Measurements from ENCODE around the gene GNA14. TPM values are rescaled to one million over a fixed set of nuclear protein-coding genes. Genes with fewer than 3 reads are reported as not detected.

Gene GNA14
- total RNA-seq, 5 donors from 2014 or later (not counting 1 experiment from before 2014, with no cell fraction given), result not detected

DNA sequence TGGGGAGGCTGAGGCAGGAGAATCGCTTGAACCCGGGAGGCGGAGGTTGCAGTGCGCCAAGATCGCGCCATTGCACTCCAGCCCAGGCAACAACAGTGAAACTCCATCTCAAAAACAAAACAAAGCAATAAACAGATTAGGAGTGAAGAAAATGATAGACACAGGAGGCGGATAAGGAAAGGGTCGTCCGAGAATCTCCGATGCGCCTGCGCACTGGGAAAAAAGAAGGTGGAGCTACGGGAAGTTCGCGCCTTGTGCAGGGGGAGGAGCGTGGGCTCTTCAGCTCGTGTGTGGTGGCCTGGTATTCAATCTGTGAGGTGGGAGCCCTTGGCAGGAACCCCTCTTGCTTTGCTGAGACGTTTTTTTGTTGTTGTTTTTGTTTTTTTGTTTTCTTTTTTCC is 47.3 kb downstream of the GNA14 start:
- CTCF ChIA-PET, result no interaction called here
- H3K4me1 ChIP-seq (ENCODE audit: control insufficient read depth in 1 of 2, extremely low read depth in 1 of 2, insufficient read depth in 2 of 2, low read length in 2 of 2), result peaks cover 0 to 8% of the 10 kb centered on the region in 2 experiments
- ATAC-seq (replicated peaks in 1 of 4) (no peak), DNase-seq (no peak)
- H3K9me3 ChIP-seq, result no peaks in the 10 kb centered on the region
- H3K4me3 Mint-ChIP-seq, result no peak overlapping the region
- peaks cover 12 to 15% of the 10 kb centered on the region in 2 donors for H3K27me3 Mint-ChIP-seq
- H3K36me3 Mint-ChIP-seq, result no peaks in the 10 kb centered on the region
- POLR2A ChIA-PET, result no interaction called here
- peaks cover 1 to 5% (median 2%) of the 10 kb centered on the region in 3 donors for H3K4me1 Mint-ChIP-seq
- H3K9me3 Mint-ChIP-seq, result no peaks in the 10 kb centered on the region
- no peaks in the 10 kb centered on the region for H3K36me3 ChIP-seq (ENCODE audit: control insufficient read depth in 2 of 2, extremely low read depth in 1 of 2, insufficient read depth in 1 of 2, low read length in 1 of 2)
- WGBS (ENCODE audit: insufficient coverage), result 83% methylated on average over 10 of the region's 18 CpGs
- H3K27ac ChIP-seq (ENCODE audit: low read length), result no peak overlapping the region
- H3K27me3 ChIP-seq (replicated peaks in 1 of 2; ENCODE audit: control insufficient read depth in 2 of 2, extremely low read depth in 1 of 2, insufficient read depth in 2 of 2, low read length in 1 of 2), result peaks cover 0 to 10% of the 10 kb centered on the region in 2 experiments
- H3K27ac Mint-ChIP-seq, result no peak overlapping the region
- no peak overlapping the region for H3K4me3 ChIP-seq (ENCODE audit: control insufficient read depth in 1 of 2, extremely low read depth in 1 of 2, low read length in 1 of 2)

DNA sequence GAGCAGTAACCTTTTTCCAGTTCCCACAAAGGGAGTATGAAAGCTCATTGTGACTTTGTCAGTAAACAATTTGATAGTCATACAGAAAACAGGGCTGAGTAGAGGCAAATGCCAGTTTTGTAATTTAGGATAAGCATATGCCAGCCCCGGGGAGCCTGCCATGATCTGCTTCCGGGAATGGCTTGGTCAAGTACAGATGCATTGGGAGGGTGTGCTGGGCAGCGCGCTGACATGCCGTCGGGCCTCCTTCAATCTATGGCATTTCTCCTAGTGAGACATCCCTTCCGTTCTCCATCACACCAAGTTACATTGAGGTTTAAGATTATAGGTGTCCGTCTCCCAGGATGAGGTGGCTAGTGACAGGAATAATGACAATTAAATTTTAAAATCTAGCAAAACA is 48.6 kb downstream of the GNA14 start:
- Histone ChIP-seq H3K27ac (ENCODE audit: low read length) (no peak overlapping the region), H3K9me3 (no peaks in the 10 kb centered on the region), H3K4me3 (ENCODE audit: control insufficient read depth in 1 of 2, extremely low read depth in 1 of 2, low read length in 1 of 2) (no peak overlapping the region), H3K4me1 (ENCODE audit: control insufficient read depth in 1 of 2, extremely low read depth in 1 of 2, insufficient read depth in 2 of 2, low read length in 2 of 2) (peaks cover 0 to 17% of the 10 kb centered on the region in 2 experiments), H3K27me3 (replicated peaks in 1 of 2; ENCODE audit: control insufficient read depth in 2 of 2, extremely low read depth in 1 of 2, insufficient read depth in 2 of 2, low read length in 1 of 2) (peaks cover 0 to 10% of the 10 kb centered on the region in 2 experiments), H3K36me3 (ENCODE audit: control insufficient read depth in 2 of 2, extremely low read depth in 1 of 2, insufficient read depth in 1 of 2, low read length in 1 of 2) (no peaks in the 10 kb centered on the region)
- ChIA-PET POLR2A (no interaction called here), CTCF (no interaction called here)
- no peak overlapping the region for H3K4me3 Mint-ChIP-seq
- H3K27ac Mint-ChIP-seq, result no peak overlapping the region
- DNase-seq, result no peak
- peaks cover 12 to 15% of the 10 kb centered on the region in 2 donors for H3K27me3 Mint-ChIP-seq
- peaks cover 10 to 14% (median 12%) of the 10 kb centered on the region in 3 donors for H3K4me1 Mint-ChIP-seq
- ATAC-seq (replicated peaks in 1 of 4), result no peak
- H3K9me3 Mint-ChIP-seq, result no peaks in the 10 kb centered on the region
- WGBS (ENCODE audit: insufficient coverage), result 80% methylated on average over 1 of the region's 8 CpGs
- no peaks in the 10 kb centered on the region for H3K36me3 Mint-ChIP-seq

DNA sequence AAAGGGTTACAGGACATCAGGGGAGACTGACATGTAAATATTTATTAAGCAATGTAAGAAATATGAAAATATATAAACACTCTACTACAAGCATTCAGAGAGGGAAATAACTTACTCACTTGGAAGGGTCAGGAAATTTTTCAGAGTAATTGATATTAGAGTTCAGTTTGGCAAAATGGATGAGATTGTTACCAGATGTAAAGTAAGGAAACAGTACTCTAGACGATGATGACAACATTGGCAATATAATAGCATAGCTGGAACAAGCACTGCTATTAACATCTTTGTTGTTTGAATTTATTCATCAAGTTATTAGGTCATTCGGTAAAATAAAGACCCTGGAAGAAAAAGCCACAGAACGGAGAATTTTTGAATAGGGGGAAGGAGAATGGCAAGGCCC is 49.1 kb downstream of the GNA14 start:
- H3K27me3 Mint-ChIP-seq, result peaks cover 12 to 15% of the 10 kb centered on the region in 2 donors
- H3K4me3 Mint-ChIP-seq, result no peak overlapping the region
- H3K9me3 Mint-ChIP-seq, result no peaks in the 10 kb centered on the region
- ATAC-seq (replicated peaks in 1 of 4) (no peak), DNase-seq (no peak)
- 70% methylated on average over 2 of the region's 3 CpGs for WGBS (ENCODE audit: insufficient coverage)
- peaks cover 0 to 10% of the 10 kb centered on the region in 2 experiments for H3K27me3 ChIP-seq (replicated peaks in 1 of 2; ENCODE audit: control insufficient read depth in 2 of 2, extremely low read depth in 1 of 2, insufficient read depth in 2 of 2, low read length in 1 of 2)
- no peak overlapping the region for H3K27ac ChIP-seq (ENCODE audit: low read length)
- H3K4me1 ChIP-seq (ENCODE audit: control insufficient read depth in 1 of 2, extremely low read depth in 1 of 2, insufficient read depth in 2 of 2, low read length in 2 of 2), result peaks cover 0 to 13% of the 10 kb centered on the region in 2 experiments
- no peaks in the 10 kb centered on the region for H3K36me3 ChIP-seq (ENCODE audit: control insufficient read depth in 2 of 2, extremely low read depth in 1 of 2, insufficient read depth in 1 of 2, low read length in 1 of 2)
- H3K4me3 ChIP-seq (ENCODE audit: control insufficient read depth in 1 of 2, extremely low read depth in 1 of 2, low read length in 1 of 2), result no peak overlapping the region
- H3K36me3 Mint-ChIP-seq, result no peaks in the 10 kb centered on the region
- ChIA-PET POLR2A (no interaction called here), CTCF (interaction anchor here in 1 of 2 donors (0.7 kb wide), 1 partner anchor 619 kb away, joined by 3 read pairs; no protein-coding TSS in a partner anchor)
- H3K9me3 ChIP-seq, result no peaks in the 10 kb centered on the region
- H3K27ac Mint-ChIP-seq, result no peak overlapping the region
- H3K4me1 Mint-ChIP-seq, result peaks cover 10 to 14% (median 12%) of the 10 kb centered on the region in 3 donors

DNA sequence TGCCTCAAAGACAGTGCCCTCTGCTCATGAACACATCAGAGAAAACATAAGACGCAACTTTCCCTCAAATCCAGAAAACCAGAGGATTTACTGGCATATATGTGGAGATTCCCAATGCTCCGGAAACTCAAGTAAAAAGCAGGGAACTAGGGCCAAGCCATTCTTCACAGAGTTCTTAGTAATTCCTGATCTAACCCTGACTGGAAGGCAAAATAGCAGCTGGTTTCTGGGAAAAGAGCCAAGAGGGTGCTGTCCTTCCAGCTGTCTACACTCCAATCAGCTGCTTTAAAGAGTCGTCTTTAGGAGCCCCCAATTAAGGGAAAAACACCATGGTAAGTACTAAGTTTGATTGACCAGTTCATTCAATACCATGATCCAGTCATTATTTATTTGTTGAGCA is 49.6 kb downstream of the GNA14 start:
- Mint-ChIP-seq H3K27ac (no peak overlapping the region), H3K9me3 (no peaks in the 10 kb centered on the region), H3K36me3 (no peaks in the 10 kb centered on the region), H3K4me3 (no peak overlapping the region), H3K27me3 (peaks cover 12 to 15% of the 10 kb centered on the region in 2 donors), H3K4me1 (peaks cover 10 to 13% (median 13%) of the 10 kb centered on the region in 3 donors)
- ChIA-PET POLR2A (interaction anchor here in 1 of 2 donors (0.7 kb wide), 1 partner anchor 74 kb away, joined by 3 read pairs; no protein-coding TSS in a partner anchor), CTCF (interaction anchor here in 1 of 2 donors (0.7 kb wide), 1 partner anchor 620 kb away, joined by 3 read pairs; no protein-coding TSS in a partner anchor)
- DNase-seq, result no peak
- no CpG with 5 or more reads among the region's 3 CpGs for WGBS (ENCODE audit: insufficient coverage)
- ATAC-seq (replicated peaks in 1 of 4), result no peak
- no peaks in the 10 kb centered on the region for H3K9me3 ChIP-seq
- H3K36me3 ChIP-seq (ENCODE audit: control insufficient read depth in 2 of 2, extremely low read depth in 1 of 2, insufficient read depth in 1 of 2, low read length in 1 of 2), result no peaks in the 10 kb centered on the region
- H3K27ac ChIP-seq (ENCODE audit: low read length), result no peak overlapping the region
- H3K4me3 ChIP-seq (ENCODE audit: control insufficient read depth in 1 of 2, extremely low read depth in 1 of 2, low read length in 1 of 2), result no peak overlapping the region
- H3K27me3 ChIP-seq (replicated peaks in 1 of 2; ENCODE audit: control insufficient read depth in 2 of 2, extremely low read depth in 1 of 2, insufficient read depth in 2 of 2, low read length in 1 of 2), result peaks cover 0 to 10% of the 10 kb centered on the region in 2 experiments
- H3K4me1 ChIP-seq (ENCODE audit: control insufficient read depth in 1 of 2, extremely low read depth in 1 of 2, insufficient read depth in 2 of 2, low read length in 2 of 2), result peaks cover 0 to 12% of the 10 kb centered on the region in 2 experiments

DNA sequence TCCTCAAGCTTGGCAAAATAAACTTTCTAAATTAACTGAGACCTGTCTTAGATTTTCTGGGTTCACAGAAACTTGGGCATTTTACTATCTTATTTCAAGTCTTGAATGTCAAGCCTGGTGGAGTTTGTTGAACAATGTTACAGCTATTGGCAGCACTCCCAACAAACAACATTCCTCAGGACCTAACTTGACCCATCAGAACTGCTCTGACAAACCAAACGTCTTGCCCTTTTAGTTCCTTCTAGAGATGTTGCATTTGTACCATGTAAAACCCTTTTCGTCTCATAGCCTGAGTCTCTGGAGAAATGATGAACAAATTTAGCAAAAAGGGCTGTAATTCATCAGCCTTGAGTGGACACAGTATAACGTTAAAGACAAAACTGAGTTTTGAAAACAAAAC is 51.1 kb downstream of the GNA14 start:
- Histone ChIP-seq H3K9me3 (no peaks in the 10 kb centered on the region), H3K27ac (ENCODE audit: low read length) (no peak overlapping the region), H3K36me3 (ENCODE audit: control insufficient read depth in 2 of 2, extremely low read depth in 1 of 2, insufficient read depth in 1 of 2, low read length in 1 of 2) (no peaks in the 10 kb centered on the region), H3K4me1 (ENCODE audit: control insufficient read depth in 1 of 2, extremely low read depth in 1 of 2, insufficient read depth in 2 of 2, low read length in 2 of 2) (peaks cover 0 to 12% of the 10 kb centered on the region in 2 experiments), H3K4me3 (ENCODE audit: control insufficient read depth in 1 of 2, extremely low read depth in 1 of 2, low read length in 1 of 2) (no peak overlapping the region), H3K27me3 (replicated peaks in 1 of 2; ENCODE audit: control insufficient read depth in 2 of 2, extremely low read depth in 1 of 2, insufficient read depth in 2 of 2, low read length in 1 of 2) (peaks cover 0 to 10% of the 10 kb centered on the region in 2 experiments)
- no peak overlapping the region for H3K27ac Mint-ChIP-seq
- no peaks in the 10 kb centered on the region for H3K36me3 Mint-ChIP-seq
- H3K9me3 Mint-ChIP-seq, result no peaks in the 10 kb centered on the region
- H3K4me1 Mint-ChIP-seq, result peaks cover 9 to 13% (median 10%) of the 10 kb centered on the region in 3 donors
- ChIA-PET POLR2A (no interaction called here), CTCF (no interaction called here)
- DNase-seq (no peak), ATAC-seq (replicated peaks in 1 of 4) (no peak)
- WGBS (ENCODE audit: insufficient coverage), result 46% methylated on average over 2 of the region's 3 CpGs
- H3K27me3 Mint-ChIP-seq, result peaks cover 6 to 11% of the 10 kb centered on the region in 2 donors
- no peak overlapping the region for H3K4me3 Mint-ChIP-seq

DNA sequence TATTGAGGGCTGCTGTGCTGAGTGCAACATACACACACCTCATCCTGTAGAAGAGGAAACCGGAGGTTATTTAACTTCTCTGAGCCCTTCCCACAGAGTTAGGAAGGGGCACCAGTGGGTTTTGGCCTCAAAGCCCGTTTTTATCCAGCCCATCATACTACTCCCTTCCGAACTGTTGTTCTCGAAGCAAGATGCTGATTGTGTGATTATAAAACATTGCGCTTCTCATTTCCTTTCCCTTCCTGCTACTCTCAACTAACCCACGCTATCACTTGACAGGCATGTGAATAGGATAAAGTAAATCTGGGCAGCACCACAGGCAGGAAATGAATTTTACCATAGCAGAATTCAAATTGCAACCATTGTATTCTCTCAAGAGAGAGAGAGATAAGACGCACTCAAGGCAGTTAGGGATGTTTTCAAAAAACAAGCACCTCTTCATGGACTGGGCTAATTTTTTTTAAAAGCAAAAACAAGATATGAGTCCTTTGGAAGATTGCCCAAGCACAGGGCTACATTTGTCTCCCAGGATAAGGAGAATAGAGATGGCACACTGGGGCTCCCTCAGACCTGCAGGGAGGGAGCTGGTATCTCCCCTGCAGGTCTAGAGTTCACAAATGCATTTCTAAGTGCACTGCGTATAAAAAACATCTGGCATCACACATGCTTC is 52.6 kb downstream of the GNA14 start:
- peaks cover 9 to 13% (median 10%) of the 10 kb centered on the region in 3 donors for H3K4me1 Mint-ChIP-seq
- POLR2A ChIA-PET, result no interaction called here
- Histone ChIP-seq H3K27ac (ENCODE audit: low read length) (no peak overlapping the region), H3K36me3 (ENCODE audit: control insufficient read depth in 2 of 2, extremely low read depth in 1 of 2, insufficient read depth in 1 of 2, low read length in 1 of 2) (no peaks in the 10 kb centered on the region), H3K9me3 (no peaks in the 10 kb centered on the region), H3K27me3 (replicated peaks in 1 of 2; ENCODE audit: control insufficient read depth in 2 of 2, extremely low read depth in 1 of 2, insufficient read depth in 2 of 2, low read length in 1 of 2) (peaks cover 0 to 7% of the 10 kb centered on the region in 2 experiments), H3K4me1 (ENCODE audit: control insufficient read depth in 1 of 2, extremely low read depth in 1 of 2, insufficient read depth in 2 of 2, low read length in 2 of 2) (peaks cover 0 to 12% of the 10 kb centered on the region in 2 experiments), H3K4me3 (ENCODE audit: control insufficient read depth in 1 of 2, extremely low read depth in 1 of 2, low read length in 1 of 2) (no peak overlapping the region)
- peak overlapping the region in 1 of 3 donors; percentile 23 for H3K4me3 Mint-ChIP-seq
- WGBS (ENCODE audit: insufficient coverage), result no CpG with 5 or more reads among the region's 8 CpGs
- DNase-seq (no peak), ATAC-seq (replicated peaks in 1 of 4) (peak in 3 of 4 experiments; percentile 26 to 47 (median 41))
- peaks cover 2 to 11% of the 10 kb centered on the region in 2 donors for H3K27me3 Mint-ChIP-seq
- CTCF ChIA-PET, result no interaction called here
- H3K36me3 Mint-ChIP-seq, result no peaks in the 10 kb centered on the region
- no peaks in the 10 kb centered on the region for H3K9me3 Mint-ChIP-seq
- H3K27ac Mint-ChIP-seq, result no peak overlapping the region
